Erythroblast (primary cell): ENCODE data around the gene ZDHHC1.

Experiments used
- DNase-seq, 2 experiments: peaks; one replicate each; lab custom pipeline; 2025; lab: John Stamatoyannopoulos, UW
- GATA1 ChIP-seq: IDR thresholded peaks from 2 replicates; pipeline ENCODE4 v1.6.1; 2011; ENCODE audit warnings: low read depth, mild to moderate bottlenecking, control low read depth, low read length, moderate library complexity
- POLR2A ChIP-seq: IDR thresholded peaks from 2 replicates; pipeline ENCODE4 v1.6.1; 2011; ENCODE audit warnings: mild to moderate bottlenecking, low read length

Gene ZDHHC1

DNA sequence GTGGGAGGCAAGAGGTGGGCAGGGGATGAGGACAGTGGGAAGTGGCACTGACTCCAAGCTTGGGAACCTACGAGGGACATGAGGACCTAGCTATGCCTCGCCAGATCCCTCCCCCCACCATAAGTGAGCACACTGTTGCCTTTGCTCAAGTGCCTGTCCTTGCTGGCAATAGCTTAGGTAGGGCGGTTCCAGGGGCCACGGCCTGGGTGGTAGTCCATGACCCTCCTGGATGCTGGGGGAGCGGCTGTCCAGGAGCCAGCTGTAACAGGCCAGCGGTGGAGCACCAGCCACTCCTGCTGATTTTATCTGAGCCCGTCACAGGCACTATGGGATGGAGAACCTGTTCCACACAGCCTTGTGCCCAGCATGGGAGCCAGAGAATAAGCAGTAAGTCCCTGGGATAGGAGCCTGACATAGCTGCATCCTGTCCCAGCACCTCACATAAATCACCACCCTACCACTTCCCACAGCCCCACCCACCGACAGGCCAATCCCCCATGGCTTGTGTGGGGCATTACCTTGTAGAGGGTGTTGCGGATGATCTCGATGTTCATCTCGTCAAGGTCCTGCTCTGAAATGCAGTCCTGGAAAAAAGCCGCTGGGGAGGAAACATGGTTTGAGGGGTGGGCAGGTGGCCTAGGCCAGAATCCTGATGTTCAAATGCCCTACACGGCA lies 26.4 kb upstream of the ZDHHC1 start:
- no peak for DNase-seq
- TF ChIP-seq GATA1: no peak
- no peak for TF ChIP-seq POLR2A

DNA sequence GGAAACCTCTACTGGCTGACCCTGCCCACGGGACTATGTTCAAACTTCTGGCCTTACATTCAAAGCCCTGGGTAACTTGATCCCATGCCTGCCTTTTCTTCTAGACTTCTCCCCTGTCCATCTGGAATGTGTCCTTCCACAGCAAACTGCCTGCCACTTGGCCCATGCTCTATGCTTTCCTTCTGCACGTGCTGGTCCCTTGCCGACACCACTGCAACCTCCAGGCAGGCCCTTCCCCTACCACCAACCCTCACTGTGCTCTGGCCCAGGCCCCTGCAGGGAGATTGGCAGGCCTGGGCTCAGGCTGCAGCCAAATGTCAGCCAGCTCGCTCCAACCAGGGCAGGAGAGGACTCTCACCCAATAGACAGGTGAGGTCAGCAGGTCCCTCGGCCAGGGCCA lies 25.6 kb upstream of the ZDHHC1 start:
- DNase-seq: no peak
- no peak for TF ChIP-seq GATA1

DNA sequence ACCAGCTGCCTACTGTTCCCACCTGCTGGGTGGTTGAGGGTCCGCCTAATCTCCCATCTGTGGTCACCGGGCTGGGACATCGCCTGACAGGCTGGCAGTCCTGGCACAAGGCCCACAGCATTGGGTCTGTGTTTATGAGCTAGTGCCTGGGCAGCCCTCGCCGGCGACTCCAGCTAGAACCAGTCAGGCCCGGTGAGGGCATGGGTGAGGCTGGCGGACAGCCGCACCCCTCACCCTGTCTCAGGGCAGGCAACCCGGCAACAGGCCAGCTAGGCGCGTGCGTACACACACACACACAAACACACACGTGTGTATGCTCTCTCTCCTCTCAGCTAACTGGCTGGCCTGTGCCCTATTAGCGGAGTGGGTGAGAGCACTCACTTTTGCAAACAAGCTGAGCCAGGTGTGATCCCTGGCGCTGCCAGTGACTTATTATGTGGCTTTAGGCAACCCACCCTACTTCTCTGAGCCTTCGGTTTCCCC lies 25.0 kb upstream of the ZDHHC1 start:
- no peak for DNase-seq
- TF ChIP-seq GATA1: no peak
- peak; percentile 30 for TF ChIP-seq POLR2A

DNA sequence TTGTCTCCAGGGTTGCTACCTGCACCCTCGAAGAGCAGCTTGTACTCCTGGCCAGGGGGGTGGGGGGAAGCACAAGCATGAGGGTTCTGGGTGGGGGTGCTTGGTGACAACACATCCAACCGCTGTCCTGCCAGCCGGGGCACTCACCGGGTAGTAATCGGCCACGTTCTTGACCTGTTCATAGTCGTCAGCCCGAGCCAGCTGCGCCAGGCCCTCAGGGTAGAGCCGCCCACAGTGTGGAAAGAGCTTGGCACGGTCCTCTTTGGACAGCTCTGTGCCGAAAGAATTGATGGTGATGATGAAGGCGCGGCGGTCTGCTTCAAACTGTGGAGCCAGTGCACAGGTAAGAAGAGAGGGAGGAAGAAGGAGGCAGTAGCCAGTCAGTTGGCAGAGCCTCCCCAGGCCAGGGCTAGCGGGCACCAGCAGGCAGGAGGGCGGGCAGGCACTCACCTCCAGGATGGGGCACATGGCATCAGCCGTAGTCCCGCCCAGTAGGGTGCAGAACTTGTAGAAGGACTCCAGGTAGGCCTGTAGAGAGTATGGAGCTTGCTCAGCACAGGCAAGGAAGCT lies 22.6 kb upstream of the ZDHHC1 start:
- TF ChIP-seq GATA1 (no peak), POLR2A (no peak)
- DNase-seq: no peak

DNA sequence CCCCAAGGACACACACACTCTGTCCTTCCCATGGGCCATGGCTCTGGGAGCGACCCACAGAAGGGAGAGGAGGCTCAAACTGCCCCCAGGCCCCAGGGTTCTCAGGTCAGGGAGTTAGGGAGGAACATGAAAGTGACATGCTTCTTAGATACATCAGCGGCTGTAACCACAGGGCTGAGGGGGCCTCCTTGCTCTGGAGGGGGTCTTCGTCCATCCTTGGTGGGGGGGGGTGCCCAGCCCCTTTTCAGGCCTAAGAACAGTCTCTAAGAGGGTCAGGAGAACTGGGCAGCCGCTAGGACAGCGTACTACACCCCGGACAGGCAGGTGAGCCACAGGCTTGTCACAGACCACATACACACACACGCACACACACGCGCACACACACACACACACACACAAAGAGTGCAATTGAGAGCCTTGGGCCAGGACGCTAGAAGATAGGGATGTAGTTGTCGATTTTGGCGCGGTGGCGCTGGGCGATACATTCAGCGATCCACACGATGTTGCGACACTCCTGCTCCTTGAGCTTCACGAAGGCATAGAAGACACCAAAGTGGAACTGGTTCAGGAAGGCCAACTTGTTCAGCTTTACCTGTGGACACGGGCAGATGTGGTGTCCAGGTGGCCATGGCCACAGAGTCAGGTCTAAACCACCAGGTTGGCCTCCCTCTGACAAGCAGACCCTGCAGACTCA lies 22.0 kb upstream of the ZDHHC1 start:
- no peak for TF ChIP-seq GATA1
- TF ChIP-seq POLR2A: no peak
- DNase-seq: no peak

DNA sequence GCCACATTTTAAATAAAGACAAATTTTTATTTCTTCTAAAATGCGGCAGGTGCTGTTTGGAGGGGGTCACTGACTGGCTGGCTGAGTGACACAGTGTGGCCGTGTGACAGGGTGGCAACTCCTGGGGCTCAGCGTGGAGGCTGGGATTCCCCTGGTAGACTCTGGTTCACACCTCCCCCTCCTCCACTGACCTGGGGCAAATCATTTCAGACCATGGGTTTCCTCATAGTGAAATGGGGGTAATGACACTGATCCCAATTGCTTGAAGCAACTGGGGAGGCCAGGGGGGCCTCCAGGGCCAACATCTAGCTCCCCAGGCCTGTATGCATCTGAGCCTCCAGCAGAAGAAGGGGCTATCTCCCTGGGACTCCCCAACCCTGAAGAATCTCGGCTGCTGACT lies 21.2 kb upstream of the ZDHHC1 start:
- no peak for DNase-seq
- TF ChIP-seq POLR2A: no peak
- no peak for TF ChIP-seq GATA1

DNA sequence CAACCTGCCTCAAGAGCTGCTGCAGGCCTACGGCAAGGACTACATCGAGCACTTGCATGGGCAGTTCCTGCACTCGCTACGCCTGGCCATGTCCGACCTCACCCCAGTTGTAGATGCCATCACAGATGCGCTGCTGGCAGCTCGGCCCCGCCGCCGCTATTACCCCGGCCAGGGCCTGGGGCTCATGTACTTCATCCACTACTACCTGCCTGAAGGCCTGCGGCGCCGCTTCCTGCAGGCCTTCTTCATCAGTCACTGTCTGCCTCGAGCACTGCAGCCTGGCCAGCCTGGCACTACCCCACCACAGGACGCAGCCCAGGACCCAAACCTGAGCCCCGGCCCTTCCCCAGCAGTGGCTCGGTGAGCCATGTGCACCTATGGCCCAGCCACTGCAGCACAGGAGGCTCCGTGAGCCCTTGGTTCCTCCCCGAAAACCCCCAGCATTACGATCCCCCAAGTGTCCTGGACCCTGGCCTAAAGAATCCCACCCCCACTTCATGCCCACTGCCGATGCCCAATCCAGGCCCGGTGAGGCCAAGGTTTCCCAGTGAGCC lies 20.4 kb upstream of the ZDHHC1 start:
- no peak for DNase-seq
- TF ChIP-seq POLR2A: no peak
- no peak for TF ChIP-seq GATA1

DNA sequence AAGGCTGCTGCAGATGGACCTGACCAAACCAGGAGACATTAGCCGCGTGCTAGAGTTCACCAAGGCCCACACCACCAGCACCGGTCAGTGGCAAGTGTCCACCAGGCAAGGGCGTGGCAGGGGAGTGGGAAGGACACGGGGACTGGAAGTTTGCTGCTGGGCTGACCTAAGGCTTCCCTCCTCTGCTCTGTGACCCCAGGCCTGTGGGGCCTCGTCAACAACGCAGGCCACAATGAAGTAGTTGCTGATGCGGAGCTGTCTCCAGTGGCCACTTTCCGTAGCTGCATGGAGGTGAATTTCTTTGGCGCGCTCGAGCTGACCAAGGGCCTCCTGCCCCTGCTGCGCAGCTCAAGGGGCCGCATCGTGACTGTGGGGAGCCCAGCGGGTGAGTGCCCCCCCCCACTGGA lies 19.5 kb upstream of the ZDHHC1 start:
- DNase-seq: no peak
- TF ChIP-seq GATA1: no peak
- no peak for TF ChIP-seq POLR2A

DNA sequence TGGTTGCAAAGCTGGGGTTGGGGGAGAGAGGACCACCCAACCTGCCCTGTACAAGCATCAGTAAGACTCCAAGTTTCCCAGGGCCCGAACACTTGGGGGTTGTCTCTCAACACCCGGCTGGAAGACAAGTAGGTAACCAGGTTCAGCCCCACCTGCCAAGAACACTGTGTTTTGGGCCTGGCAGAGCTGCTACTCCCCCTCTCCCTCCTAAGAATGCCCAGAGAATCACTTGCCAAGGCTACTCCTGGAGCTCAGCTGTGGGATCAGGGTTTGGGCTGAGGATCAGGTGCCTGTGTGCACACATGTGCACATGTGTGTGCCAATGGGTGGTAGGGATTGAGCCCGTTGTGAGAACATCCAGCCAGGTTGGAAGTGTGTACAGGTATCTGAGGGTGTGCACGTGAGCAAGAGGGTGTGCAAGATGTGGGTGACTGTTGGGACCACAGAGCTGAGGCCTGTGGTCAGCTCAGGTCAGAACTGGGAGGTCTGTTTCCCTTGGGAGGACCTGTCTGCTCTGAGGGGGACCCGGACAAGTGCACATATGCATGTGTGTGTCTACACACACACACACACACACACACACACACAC lies 16.9 kb upstream of the ZDHHC1 start:
- TF ChIP-seq POLR2A (no peak), GATA1 (no peak)
- DNase-seq: no peak

DNA sequence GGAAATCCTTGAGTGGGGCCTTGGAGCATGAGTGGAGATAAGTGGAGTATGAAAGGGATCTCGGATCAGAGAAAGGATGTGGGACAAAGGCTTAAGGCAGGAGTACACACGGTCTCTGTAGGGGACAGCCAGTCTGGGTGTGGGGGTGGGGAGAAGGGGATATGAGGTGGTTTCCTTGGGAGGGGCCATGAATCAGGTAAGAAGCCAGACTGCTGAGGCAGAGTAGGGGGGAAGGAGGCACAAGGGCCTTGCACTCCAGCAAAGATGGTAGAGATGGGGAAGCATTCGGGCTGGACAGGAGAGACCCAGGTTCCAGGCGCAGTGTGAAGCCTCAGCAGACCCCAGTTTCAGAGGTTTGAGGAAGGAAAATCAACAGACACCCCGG lies 16.2 kb upstream of the ZDHHC1 start:
- DNase-seq: no peak
- TF ChIP-seq GATA1 (no peak), POLR2A (no peak)

DNA sequence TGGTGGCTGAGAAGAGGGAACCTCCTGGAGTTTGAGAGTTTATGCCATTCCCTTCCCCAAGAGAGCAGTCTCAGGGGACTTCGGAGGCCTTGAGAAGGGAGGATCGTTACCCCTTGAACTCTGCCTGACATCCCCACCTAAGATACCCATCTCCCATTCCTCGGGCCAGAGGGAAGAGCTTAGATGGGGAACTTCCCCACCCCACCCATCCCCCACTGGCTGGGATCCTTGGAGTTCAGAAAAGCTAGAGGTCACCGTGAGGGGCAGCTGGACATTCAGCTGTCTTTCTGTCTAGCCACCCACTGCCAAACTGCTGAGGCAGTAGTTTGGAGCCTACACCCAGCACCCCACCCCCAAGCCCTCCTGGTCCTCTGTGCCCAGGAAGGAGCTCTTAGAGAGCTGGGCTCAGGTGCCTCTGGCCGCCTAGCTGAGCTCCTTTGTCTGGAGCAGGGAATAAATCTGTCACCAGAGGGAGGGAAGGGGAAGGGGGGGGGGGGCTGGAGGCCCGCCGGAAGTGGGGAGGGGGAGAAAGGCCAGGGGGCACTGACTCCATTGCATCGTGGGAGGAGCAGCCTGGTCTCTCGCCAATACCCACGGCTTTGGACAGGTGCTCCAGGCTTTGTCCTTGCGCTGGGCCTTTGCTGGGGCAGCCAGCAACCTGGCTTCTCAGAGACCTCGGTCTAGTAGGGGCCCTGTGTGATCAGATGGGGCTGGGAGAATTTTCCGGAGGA lies 15.7 kb upstream of the ZDHHC1 start:
- TF ChIP-seq GATA1 (no peak), POLR2A (no peak)
- no peak for DNase-seq

DNA sequence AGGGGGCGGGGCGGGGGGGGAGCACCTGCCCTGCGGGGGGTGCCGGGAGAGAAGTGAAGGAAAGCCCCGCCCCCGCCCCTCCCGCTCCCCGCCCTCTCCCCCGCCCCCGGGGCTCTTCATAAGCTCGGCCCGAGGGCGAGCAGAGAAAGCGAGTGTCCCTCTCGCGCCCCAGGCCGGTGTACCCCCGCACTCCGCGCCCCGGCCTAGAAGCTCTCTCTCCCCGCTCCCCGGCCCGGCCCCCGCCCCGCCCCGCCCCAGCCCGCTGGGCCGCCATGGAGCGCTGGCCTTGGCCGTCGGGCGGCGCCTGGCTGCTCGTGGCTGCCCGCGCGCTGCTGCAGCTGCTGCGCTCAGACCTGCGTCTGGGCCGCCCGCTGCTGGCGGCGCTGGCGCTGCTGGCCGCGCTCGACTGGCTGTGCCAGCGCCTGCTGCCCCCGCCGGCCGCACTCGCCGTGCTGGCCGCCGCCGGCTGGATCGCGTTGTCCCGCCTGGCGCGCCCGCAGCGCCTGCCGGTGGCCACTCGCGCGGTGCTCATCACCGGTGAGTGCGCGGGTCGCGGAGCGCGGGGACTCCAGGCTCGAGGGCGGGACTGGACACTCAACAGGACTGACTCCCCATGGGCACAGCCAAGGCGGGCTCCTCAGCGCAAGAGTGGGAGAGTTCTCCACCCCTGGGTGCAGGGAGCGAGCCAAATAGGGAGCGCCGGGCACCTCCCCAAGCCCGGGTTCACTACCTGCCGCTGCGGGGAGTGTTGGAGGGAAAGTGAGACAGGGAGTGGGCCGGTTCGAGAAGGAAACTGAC lies 14.9 kb upstream of the ZDHHC1 start, which contains the start of gene HSD11B2:
TSS of gene HSD11B2 (plus strand) at position 145 of the 798 bp plus-strand sequence. CDS start at position 273, 128 bp downstream.
- TF ChIP-seq POLR2A (no peak), GATA1 (no peak)
- peak; percentile 53 for DNase-seq

DNA sequence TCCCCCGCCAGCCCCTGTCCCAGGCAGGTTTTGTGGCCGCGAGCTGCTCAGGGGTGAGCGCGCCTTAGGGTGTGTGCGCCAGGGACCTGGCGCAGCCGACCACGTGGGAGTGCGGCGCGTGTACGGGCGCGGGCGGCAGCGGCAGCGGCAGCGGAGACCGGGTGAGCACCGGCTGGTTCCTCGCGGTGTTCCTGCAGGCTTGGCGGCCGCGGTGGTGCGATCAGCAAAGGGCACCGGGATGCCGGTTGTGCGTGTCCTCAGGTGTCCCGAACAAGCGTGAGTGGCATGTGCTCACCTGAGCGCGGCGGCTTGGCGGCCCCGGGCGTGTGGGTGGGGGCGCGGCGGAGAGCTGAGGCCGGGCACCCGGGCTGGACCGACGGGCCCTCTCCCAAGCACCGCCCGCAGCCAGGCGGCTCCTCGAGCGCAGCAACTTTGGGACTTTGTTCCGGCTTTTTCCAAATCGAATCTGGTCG lies 14.3 kb upstream of the ZDHHC1 start:
- TF ChIP-seq GATA1 (no peak), POLR2A (no peak)
- DNase-seq: peak in 1 of 2 experiments; percentile 35
